ENCODE measurements around the gene MYOM3. TPM values are rescaled to one million over a fixed set of nuclear protein-coding genes. Genes with fewer than 3 reads are reported as not detected.

Gene MYOM3
- total and polyA plus RNA-seq, 2 of the 13 experiments (the other 11 are each of a cell fraction or from before 2014, with no cell fraction given) = 5.8 to 15.3 TPM

DNA sequence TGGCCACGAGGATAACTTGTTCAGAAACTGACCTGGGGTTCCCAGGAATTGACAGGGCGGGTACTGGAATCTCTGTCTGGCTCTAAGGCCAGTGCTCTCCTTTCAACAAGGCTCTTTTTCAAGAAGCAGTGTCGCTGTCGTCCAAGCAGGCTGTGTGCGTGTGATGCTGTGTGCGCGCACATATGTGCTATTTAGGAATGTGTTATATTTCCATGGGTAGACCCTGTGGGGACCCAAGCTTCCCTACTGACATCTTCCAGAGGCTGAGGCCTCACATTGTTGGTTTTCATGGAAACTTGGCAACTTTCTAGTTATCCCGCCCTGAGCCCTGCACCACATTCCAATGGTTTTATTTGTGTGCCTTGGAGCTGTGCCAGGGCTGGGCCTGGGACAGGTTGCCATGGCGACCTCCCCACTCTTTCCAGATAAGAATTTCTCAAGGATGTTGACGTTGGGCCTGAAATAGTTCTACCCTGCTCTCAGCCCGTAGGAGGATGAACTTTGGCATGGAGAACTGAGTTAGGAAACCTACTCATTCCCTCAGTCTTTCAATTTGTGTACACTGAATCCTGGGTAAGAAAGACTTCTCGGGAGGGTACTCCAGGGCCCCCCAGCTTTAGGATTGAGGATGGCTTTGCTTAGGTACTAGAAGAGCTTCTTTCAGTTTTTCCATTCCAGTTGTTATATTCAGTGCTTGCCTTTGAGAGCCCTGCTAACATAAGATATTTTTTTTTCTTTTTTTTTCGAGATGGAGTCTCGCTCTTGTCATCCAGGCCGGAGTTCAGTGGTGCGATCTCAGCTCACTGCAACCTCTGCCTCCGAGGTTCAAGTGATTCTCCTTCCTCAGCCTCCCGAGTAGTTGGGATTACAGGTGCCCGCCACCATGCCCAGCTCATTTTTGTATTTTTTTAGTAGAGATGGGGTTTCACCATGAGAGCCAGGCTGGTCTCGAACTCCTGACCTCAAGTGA lies 93.0 kb downstream of the MYOM3 start (continued):
- TF ChIP-seq GATA4 (IDR thresholded peaks at IDR 0.05; ENCODE audit: borderline replicate concordance, low read depth) (peak; percentile 76; the same call in 1 of the 2 replicates), CREM (IDR thresholded peaks at IDR 0.05) (peak; percentile 72; the same call in 1 of the 2 replicates), CREM (CRISPR knock-in tag; IDR thresholded peaks at IDR 0.05) (no peak), KDM3A (CRISPR knock-in tag; IDR thresholded peaks at IDR 0.05; ENCODE audit: low read depth) (no peak), ZNF34 (CRISPR knock-in tag; IDR thresholded peaks at IDR 0.05; ENCODE audit: borderline replicate concordance) (no peak), ZNF331 (CRISPR knock-in tag; IDR thresholded peaks at IDR 0.05) (peak; percentile 86; the same call in 1 of the 2 replicates), HIC2 (CRISPR knock-in tag; IDR thresholded peaks at IDR 0.05; ENCODE audit: low read depth) (no peak; the same call in 1 of the 2 replicates), ZNF446 (CRISPR knock-in tag; IDR thresholded peaks at IDR 0.05) (no peak), NR2F6 (IDR thresholded peaks at IDR 0.05) (no peak), NR2F6 (CRISPR knock-in tag; IDR thresholded peaks at IDR 0.05) (peak; percentile 58; the same call in 1 of the 2 replicates), ZNF678 (CRISPR knock-in tag; IDR thresholded peaks at IDR 0.05) (no peak), CHD4 (IDR thresholded peaks at IDR 0.05; ENCODE audit: borderline replicate concordance, low read length) (no peak; the same call in 1 of the 2 replicates), HNRNPLL (IDR thresholded peaks at IDR 0.05; ENCODE audit: low read depth, low read length, poor library complexity, severe bottlenecking) (no peak), NR0B2 (CRISPR knock-in tag; IDR thresholded peaks at IDR 0.05) (no peak), ZNF792 (CRISPR knock-in tag; IDR thresholded peaks at IDR 0.05) (no peak), DR1 (CRISPR knock-in tag; IDR thresholded peaks at IDR 0.05) (no peak), NAIF1 (CRISPR knock-in tag; IDR thresholded peaks at IDR 0.05; ENCODE audit: borderline replicate concordance) (no peak), ZBTB8A (CRISPR knock-in tag; IDR thresholded peaks at IDR 0.05; ENCODE audit: borderline replicate concordance, low read depth) (no peak)
- TF ChIP-seq, protein P1, sequence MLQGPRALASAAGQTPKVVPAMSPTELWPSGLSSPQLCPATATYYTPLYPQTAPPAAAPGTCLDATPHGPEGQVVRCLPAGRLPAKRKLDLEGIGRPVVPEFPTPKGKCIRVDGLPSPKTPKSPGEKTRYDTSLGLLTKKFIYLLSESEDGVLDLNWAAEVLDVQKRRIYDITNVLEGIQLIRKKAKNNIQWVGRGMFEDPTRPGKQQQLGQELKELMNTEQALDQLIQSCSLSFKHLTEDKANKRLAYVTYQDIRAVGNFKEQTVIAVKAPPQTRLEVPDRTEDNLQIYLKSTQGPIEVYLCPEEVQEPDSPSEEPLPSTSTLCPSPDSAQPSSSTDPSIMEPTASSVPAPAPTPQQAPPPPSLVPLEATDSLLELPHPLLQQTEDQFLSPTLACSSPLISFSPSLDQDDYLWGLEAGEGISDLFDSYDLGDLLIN (CRISPR knock-in tag; IDR thresholded peaks at IDR 0.05; ENCODE audit: borderline replicate concordance) = no peak
- TF ChIP-seq, protein P2, sequence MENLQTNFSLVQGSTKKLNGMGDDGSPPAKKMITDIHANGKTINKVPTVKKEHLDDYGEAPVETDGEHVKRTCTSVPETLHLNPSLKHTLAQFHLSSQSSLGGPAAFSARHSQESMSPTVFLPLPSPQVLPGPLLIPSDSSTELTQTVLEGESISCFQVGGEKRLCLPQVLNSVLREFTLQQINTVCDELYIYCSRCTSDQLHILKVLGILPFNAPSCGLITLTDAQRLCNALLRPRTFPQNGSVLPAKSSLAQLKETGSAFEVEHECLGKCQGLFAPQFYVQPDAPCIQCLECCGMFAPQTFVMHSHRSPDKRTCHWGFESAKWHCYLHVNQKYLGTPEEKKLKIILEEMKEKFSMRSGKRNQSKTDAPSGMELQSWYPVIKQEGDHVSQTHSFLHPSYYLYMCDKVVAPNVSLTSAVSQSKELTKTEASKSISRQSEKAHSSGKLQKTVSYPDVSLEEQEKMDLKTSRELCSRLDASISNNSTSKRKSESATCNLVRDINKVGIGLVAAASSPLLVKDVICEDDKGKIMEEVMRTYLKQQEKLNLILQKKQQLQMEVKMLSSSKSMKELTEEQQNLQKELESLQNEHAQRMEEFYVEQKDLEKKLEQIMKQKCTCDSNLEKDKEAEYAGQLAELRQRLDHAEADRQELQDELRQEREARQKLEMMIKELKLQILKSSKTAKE (CRISPR knock-in tag; IDR thresholded peaks at IDR 0.05; ENCODE audit: borderline replicate concordance) = peak; percentile 61; the same call in 1 of the 2 replicates
- TF ChIP-seq, protein P3, sequence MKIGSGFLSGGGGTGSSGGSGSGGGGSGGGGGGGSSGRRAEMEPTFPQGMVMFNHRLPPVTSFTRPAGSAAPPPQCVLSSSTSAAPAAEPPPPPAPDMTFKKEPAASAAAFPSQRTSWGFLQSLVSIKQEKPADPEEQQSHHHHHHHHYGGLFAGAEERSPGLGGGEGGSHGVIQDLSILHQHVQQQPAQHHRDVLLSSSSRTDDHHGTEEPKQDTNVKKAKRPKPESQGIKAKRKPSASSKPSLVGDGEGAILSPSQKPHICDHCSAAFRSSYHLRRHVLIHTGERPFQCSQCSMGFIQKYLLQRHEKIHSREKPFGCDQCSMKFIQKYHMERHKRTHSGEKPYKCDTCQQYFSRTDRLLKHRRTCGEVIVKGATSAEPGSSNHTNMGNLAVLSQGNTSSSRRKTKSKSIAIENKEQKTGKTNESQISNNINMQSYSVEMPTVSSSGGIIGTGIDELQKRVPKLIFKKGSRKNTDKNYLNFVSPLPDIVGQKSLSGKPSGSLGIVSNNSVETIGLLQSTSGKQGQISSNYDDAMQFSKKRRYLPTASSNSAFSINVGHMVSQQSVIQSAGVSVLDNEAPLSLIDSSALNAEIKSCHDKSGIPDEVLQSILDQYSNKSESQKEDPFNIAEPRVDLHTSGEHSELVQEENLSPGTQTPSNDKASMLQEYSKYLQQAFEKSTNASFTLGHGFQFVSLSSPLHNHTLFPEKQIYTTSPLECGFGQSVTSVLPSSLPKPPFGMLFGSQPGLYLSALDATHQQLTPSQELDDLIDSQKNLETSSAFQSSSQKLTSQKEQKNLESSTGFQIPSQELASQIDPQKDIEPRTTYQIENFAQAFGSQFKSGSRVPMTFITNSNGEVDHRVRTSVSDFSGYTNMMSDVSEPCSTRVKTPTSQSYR (CRISPR knock-in tag; IDR thresholded peaks at IDR 0.05; ENCODE audit: borderline replicate concordance) = no peak

Measured in HepG2 (cell line).